ENCODE results near the gene SGK2.

DNA sequence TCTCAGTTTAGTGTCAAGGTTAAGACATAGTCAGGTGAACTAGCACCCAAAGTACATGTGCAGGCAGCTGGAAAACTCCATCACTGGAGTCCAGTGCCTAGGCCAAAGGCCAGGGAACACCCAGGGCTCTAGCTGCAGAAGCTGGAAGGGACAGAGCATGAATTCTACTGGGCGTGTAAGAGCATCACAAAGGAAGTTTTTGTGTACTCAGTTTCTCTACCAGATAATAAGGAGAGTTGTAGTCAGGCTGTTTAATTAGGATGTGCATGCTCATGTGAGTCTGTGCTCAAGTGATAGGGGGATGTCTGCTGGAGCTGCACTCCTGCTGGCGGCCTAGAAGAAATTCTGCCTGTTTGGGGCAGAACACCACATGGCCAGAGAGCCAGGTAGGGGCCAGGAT lies 43.2 kb upstream of the SGK2 start:
- TF ChIP-seq, protein P1, sequence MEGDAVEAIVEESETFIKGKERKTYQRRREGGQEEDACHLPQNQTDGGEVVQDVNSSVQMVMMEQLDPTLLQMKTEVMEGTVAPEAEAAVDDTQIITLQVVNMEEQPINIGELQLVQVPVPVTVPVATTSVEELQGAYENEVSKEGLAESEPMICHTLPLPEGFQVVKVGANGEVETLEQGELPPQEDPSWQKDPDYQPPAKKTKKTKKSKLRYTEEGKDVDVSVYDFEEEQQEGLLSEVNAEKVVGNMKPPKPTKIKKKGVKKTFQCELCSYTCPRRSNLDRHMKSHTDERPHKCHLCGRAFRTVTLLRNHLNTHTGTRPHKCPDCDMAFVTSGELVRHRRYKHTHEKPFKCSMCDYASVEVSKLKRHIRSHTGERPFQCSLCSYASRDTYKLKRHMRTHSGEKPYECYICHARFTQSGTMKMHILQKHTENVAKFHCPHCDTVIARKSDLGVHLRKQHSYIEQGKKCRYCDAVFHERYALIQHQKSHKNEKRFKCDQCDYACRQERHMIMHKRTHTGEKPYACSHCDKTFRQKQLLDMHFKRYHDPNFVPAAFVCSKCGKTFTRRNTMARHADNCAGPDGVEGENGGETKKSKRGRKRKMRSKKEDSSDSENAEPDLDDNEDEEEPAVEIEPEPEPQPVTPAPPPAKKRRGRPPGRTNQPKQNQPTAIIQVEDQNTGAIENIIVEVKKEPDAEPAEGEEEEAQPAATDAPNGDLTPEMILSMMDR (IDR thresholded peaks at IDR 0.05) = no peak
- TF ChIP-seq POLR2A (IDR thresholded peaks at IDR 0.05) = no peak
